HT-29 (cell line): Measurements from ENCODE around the gene ARHGAP40. TPM values are rescaled to one million over a fixed set of nuclear protein-coding genes. Genes with fewer than 3 reads are reported as not detected.
"Not testable (repeated sequence)": the region's sequence is repeated elsewhere in the genome, so short reads cannot be mapped to it uniquely, and the experiment has no call there.

Experiments used
- DNase-seq: peaks from one replicate; pipeline ENCODE4 v3.0.0-alpha.2; 2015; ENCODE audit warnings: low spot score
- total RNA-seq: library from RNA; depleted of rRNA; stranded (reverse); fragments of >200 nt; shearing (Covaris generic); gene quantifications from 2 replicates; pipeline ENCODE4 v1.2.3, GENCODE V29; 2014

The ARHGAP40 gene
- total RNA-seq, 1 experiment from 2014 or later: not detected

DNA sequence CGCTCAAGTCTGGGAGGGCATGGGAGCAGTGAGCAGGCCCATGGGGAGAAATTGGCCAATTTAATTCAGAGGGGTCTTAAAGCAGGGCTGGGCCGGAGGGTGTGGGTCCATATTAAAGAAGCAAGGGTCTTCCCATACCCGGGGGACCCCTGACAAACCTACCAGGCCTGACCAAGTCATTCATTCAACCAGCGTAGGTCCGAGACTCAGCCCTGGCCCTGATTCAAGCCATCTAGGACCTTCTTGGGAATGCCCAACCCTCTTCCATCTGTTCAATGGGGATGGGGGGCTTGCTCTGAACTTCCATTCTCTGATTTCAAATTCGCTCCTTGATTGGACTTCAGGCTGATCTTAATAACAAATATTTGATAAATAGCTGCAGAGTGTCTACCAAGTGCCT lies 13.3 kb upstream of the ARHGAP40 start:
- no peak for DNase-seq

DNA sequence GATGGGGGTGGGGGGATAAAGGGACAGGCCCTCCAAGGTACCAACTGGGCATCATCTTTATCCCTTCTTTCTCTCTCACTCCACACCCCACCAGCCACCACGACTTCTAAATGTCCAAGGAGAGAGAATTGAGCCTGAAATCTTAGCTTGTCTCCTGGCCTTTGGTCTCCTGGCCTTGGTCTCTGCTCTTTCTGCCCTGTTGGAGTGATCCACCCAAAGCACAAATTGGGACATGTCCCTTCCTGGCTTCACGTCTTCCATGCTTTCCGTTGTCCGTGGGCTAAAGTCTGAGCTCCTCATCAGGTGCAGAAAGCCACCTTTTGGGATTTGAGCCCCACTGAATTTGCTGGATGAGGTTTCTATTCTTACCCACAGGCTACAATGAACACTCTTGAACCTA lies 12.3 kb upstream of the ARHGAP40 start:
- DNase-seq: no peak

DNA sequence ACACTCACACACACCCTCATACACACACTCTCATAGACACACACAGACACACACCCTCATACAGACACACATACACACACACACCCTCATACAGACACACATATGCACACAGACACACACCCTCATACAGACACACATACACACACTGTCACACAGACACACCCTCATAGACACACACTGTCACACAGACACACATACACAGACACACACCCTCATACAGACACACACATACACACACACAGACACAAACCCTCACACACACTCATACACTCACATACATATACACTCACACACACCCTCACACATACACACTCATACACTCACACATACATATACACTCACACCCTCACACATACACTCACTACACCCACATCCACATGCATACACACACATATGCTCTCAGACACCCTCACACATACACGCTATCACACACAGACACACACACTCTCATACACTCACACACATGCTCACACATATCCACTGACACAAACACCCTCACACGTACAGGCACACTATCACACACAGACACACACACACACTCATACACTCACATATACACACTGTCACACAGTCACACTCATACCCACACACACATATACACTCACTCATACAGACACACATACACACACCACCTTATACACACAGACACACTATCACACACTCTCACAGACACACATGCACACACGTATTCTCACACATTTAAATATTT lies 11.5 kb upstream of the ARHGAP40 start:
- no peak for DNase-seq

DNA sequence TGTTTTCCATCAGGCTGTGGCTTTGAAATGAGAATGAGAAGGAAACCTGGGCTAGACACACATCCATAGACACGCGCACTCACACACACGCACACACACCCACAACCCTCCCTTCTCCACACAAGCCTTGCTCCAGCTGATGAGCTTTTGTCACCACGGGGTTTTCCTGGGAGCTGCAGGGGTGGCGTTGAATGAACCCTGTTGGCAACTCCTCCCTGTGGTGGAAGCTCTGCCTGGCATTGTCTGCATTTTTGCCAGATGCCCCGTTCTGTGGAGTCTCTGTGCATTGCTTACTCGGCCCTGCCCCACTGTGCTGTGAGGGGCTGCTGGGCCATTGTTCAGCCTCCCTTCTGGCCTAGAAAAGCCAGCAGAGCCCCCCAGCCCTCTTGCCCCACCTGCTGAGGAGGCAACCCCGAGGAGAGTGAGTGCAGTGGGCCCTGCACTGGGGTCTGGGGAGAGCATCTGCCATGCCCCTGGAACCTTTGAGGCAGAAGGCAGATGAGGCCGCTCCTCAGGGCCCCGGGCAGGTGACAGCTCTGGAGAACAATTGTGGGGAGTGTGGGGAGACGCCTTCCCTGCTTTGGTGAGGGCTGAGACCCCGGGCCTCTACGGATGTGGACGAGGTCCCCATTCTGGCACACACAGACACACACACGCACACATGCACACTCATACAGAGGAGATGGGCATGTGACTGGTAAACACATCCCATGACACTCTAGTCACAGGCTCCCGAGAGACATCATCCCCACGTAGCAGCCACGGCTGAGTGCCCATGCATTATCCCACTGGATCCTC lies 10.7 kb upstream of the ARHGAP40 start:
- no peak for DNase-seq

DNA sequence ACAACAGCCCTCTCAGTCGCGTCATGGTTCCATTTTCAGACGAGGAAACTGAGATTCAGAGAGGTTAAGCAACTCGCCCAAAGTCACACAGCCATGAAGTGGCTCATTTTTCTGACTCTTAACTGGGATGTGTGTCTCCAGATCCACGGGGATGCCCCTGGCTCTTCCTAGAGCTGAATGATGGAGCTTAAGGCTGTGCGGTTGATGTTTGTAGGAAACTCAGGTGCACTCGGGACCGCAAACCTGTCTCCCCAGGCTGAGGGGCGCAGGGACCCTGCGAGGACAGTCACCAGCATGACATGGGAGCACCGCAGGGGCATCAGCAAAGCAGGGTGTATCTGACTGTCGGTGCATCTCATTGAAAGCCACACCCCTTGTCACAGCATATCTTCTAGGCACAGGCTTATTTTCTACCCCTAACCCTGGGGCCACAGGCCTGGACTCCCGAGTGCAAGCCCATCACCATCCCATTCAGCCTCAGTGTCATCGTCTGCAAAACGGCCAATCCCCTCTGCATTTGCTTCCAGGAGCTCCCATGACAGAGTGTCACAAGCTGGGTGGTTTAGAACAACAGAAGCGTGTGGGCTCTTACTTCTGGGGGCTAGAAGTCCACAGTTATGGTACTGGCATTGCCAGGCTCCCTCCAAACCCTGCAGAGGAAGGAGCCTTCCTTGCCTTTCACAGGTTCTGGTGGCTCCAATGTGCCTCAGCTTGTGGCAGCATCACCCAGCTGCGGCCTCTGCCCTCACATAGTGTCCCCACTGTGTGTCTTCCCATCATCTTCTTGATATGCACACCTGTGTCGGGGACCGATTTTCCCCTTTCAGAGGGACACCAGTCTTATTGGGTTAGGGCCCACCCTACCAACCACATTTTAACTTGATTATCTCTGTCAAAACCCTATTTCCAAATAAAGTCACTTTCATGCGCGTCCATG lies 9.9 kb upstream of the ARHGAP40 start:
- DNase-seq: no peak

- not testable (repeated sequence) for DNase-seq
These were observed 9.2 kb upstream of the ARHGAP40 start for GRCh38 chr20:38592411-38592790.

GRCh38 chr20:38594281-38594680 lies 7.3 kb upstream of the ARHGAP40 start:
- not testable (repeated sequence) for DNase-seq

GRCh38 chr20:38595886-38596285 lies 5.7 kb upstream of the ARHGAP40 start:
- not testable (repeated sequence) for DNase-seq

DNA sequence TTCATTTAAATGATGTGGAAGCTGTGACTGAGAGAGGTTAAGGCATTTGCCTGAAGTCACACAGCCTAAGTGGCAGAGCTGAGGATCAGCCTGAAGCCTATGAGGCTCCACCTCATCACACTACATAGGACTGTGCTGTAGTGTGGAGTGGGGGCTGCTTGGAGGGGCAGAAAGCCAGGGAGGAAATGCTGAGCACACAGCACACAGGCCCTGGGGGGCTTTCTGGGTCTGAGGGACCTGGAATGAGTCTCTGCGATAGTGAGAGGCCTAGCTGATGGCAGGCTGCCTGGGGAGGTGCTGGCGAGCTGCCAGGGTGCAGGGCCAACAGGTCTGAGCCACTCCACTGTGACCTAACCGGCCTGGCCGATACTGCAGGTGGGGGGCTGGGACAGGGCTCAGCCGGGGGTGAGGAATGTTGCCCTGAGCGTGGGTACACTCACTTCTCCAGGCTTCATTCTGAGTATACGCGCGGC lies 2.2 kb upstream of the ARHGAP40 start:
- DNase-seq: peak; percentile 81

DNA sequence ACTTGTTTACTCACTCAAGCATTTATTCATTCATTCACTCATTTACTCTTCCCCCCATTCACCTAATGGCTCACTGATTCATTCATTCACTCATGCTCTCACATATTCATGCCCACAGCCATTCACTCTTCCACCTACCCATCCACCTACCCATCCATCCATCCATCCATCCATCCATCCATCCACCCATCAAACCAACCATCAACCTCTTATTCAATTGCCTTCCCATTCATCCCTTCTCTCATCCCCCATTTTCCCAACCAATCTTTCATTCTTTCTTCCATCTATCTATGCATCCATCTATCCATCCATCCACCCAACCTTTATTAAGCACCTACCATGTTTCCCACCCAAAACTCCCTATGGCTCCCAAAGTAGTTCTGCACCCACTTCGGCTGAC lies 1.6 kb upstream of the ARHGAP40 start:
- DNase-seq: no peak

DNA sequence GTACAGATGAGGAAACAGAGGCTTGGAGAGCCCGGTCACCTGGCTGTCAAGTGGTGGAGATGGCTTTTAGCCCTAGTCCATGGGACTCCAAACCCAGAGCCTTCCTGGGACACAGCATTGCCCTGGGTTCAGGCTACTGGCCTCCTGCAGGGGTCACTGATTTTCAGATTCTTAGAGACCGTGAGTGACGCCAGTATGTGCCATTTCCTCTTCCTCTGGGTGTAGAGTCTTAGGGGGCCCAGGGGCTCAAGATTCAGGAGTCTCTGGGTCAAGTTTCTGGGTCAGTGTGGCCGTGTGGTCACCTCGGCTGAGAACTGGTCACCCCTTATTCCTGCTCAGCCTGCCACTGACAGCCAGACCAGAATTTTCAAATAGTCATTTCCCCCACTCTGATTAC lies 574 bp downstream of the ARHGAP40 start:
- no peak for DNase-seq

DNA sequence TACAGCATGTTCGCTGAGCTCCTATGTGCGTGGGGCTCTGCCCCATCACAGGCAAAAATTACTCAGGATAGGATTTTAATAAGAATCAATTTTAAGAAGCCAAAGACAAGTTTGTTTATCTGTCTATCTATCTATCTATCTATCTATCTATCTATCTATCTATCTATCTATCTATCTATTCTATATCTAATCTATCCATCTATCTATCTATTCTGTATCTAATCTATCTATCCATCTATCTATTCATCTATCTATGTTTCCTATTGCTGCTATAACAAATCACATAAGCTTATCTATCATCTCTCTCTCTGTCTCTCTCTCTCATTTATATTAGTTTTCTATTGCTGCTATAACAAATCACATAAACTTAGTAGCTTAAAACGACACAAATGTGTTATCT lies 1.7 kb downstream of the ARHGAP40 start:
- no peak for DNase-seq

DNA sequence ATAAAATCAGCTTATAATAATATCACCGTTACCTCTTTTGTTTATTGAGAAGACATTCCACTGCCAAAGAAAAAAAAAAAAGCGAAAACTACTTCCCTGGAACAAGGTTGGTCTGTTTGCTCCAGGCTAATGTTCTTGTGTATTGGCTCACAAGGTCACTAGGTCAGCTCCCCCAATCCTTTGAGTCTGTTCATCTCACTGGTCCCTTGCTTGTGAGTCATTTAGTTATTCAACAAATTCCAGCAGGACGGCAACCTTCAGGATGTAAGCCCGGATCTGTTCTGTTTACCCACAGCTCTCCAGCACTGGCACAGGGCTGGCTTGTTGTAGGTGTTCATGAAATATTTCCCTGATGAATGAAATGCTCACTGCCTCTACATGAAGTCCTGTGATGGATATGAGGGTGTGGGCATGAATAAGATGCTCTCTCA lies 3.3 kb downstream of the ARHGAP40 start:
- peak; percentile 20 for DNase-seq

DNA sequence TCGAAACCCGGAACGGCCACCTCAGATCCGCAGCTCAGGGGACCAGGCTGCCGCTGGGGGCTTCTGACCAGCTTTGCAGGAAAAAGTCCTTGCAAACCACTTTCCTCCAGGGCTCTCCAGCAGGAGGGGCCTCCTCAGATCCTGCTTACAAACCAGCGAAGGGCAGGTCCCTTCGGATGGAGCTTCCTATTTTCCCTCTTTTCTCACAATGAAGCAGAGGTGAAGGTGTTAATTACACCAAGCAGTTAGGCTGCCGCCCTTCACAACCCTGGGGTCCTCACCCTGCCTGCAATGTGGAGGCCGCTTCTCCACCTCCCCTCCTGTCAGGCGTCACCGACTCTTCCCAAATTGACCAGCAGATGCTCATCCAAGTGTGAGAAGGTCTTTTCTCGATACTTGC lies 5.7 kb downstream of the ARHGAP40 start:
- DNase-seq: no peak

GRCh38 chr20:38608188-38608587 lies 6.6 kb downstream of the ARHGAP40 start:
- no peak for DNase-seq

- no peak for DNase-seq
These were observed 8.2 kb downstream of the ARHGAP40 start for GRCh38 chr20:38609815-38610214.

- DNase-seq: no peak
These were observed 8.9 kb downstream of the ARHGAP40 start for GRCh38 chr20:38610521-38610920.

DNA sequence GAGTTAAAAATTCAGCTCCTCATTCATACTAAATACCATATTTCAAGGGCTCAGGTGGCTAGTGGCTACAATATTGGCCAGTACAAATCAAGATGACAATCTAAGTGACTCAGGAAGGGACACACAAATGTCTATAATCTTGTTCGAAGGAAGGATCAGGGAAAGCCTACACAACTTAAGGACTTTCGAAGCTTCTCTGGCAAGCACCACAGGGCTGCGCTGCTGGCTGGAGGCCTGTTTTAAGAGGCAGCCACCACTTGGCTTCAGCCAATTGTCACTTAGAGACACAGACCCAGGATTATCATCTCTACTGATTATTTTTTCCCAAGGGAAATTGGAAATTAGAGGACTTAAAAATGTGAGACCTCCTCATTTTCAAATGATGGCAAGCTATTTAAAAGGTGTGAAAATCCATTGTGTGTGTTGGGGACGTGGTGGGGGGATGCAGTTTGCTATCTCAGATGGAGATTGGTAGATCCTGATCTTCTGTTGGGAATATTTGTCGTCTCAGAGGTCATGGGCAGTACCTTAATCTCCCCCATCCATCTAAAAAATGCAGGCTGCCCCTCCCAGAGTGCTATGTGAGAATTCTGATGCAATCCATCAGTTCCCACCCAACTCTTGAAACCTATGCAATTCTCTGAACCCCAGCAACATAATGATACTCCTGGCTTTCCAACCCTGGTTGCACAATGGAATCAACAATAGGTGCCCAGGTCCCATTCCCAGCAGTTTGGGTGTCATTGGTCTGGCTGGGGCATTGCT lies 11.3 kb downstream of the ARHGAP40 start:
- no peak for DNase-seq

DNA sequence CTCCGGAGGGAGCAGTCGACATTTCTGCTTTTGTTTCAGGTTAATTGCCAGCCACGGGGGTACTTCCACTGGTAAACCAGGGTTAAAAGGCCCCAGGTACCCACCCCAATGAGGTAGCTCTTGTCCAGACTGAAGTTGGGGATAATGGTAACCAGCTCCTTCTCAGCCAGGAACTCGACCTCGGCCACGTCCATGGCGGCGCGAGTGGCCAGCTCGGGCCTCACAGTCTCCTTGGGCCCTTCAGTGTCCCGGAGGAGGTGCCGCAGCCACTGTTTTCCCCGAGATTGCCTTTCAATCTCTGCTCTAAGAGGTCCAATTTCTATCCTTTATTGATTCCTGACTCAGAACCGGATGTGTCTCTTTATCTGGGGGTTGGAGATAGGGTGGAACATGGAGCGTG lies 13.7 kb downstream of the ARHGAP40 start:
- DNase-seq: no peak

DNA sequence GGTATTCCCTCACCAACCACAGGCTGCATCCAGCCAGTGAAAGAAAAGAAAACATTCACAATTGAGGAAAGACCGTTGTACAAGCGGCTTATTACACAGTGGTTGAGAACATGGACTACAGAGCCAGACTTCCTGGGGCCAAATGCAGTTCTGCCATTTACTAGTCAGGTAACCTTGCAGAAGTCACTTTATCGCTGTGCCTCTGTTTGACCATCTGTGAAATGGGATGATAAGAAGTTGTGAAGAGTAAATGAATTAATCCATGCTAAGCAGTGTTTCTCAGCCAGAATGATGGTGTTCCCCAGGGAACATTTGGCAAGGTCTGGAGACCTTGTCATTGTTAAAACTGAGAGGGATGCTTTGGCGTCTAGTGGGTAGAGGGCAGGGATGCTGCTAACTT lies 14.8 kb downstream of the ARHGAP40 start:
- DNase-seq: no peak
